ENCODE results near the gene SAT2. TPM values are rescaled to one million over a fixed set of nuclear protein-coding genes. Genes with fewer than 3 reads are reported as not detected.

SAT2 gene
- total and polyA plus RNA-seq, 2 of the 13 experiments (the other 11 are each of a cell fraction or from before 2014, with no cell fraction given) = 37.6 to 93.7 TPM

- TF ChIP-seq CBX5 (CRISPR knock-in tag; IDR thresholded peaks at IDR 0.05; ENCODE audit: borderline replicate concordance) (no peak), STAG1 (CRISPR knock-in tag; IDR thresholded peaks at IDR 0.05) (no peak), CREB3 (CRISPR knock-in tag; IDR thresholded peaks at IDR 0.05) (no peak), ZNF770 (CRISPR knock-in tag; IDR thresholded peaks at IDR 0.05) (no peak), RNF2 (conservative IDR thresholded peaks at IDR 0.05; ENCODE audit: low read depth) (no peak), RBM39 (IDR thresholded peaks at IDR 0.05; ENCODE audit: low read depth, low read length, poor library complexity, severe bottlenecking) (no peak), CHCHD3 (CRISPR knock-in tag; IDR thresholded peaks at IDR 0.05) (no peak), GATAD1 (CRISPR knock-in tag; IDR thresholded peaks at IDR 0.05) (no peak), ZNF282 (IDR thresholded peaks at IDR 0.05; ENCODE audit: partially characterized antibody) (no peak), RBFOX2 (IDR thresholded peaks at IDR 0.05; ENCODE audit: low read depth, low read length) (0 out of 2 replicates have a peak, but pooled peaks have one; percentile 24), AGO1 (IDR thresholded peaks at IDR 0.05; ENCODE audit: low read depth, low read length, poor library complexity, severe bottlenecking) (no peak), RFX3 (CRISPR knock-in tag; IDR thresholded peaks at IDR 0.05) (no peak), HOMEZ (CRISPR knock-in tag; IDR thresholded peaks at IDR 0.05; ENCODE audit: low read depth) (no peak), GLMP (CRISPR knock-in tag; IDR thresholded peaks at IDR 0.05; ENCODE audit: borderline replicate concordance) (no peak), KLF12 (CRISPR knock-in tag; IDR thresholded peaks at IDR 0.05; ENCODE audit: borderline replicate concordance) (no peak), FOXO1 (CRISPR knock-in tag; IDR thresholded peaks at IDR 0.05) (no peak), ATF1 (CRISPR knock-in tag; IDR thresholded peaks at IDR 0.05) (no peak), GABPA (IDR thresholded peaks at IDR 0.05; ENCODE audit: low read depth, low read length) (no peak), GABPA (CRISPR knock-in tag; IDR thresholded peaks at IDR 0.05; ENCODE audit: low read depth) (no peak), HDAC6 (IDR thresholded peaks at IDR 0.05; ENCODE audit: low read depth, low read length) (no peak), SALL2 (CRISPR knock-in tag; IDR thresholded peaks at IDR 0.05) (no peak), FOSL2 (CRISPR knock-in tag; IDR thresholded peaks at IDR 0.05) (no peak), SAFB2 (CRISPR knock-in tag; IDR thresholded peaks at IDR 0.05; ENCODE audit: borderline replicate concordance, low read depth) (no peak), NONO (IDR thresholded peaks at IDR 0.05) (no peak), NONO (CRISPR knock-in tag; conservative IDR thresholded peaks at IDR 0.05) (peak; percentile 34; the same call in 1 of the 2 replicates)
Measured at GRCh38 chr17:7582396-7583252, 45.0 kb downstream of the SAT2 start (continued).

Measured in HepG2 (cell line).